ENCODE measurements around the gene RPL36A.
A peak's percentile ranks its signal among the peaks of the same experiment; 100 is the strongest.

RPL36A gene

DNA sequence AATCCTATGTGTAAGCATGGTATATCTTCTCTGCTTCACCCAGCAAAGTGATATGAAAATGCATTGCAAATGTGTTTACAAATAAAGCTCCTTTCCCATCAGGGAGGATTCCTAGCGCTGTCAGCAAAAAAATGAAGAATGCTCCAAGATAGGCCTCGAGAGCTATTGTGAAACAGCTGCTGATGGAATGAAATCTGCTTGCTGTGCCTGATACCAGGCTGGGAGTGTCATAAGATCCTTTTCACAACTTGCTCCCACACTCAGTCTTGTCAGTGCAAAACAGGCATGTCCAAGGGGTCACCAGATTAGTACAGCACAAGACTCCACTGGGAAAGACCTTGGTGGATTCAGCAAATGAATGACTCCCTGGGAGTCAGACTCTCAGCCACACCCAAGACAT lies 51.3 kb downstream of the RPL36A start:
- peak; percentile 95 for DNase-seq (ENCODE audit: low read depth)

Data from amniotic epithelial cell (primary cell).